ENCODE measurements around the gene CNTNAP2. TPM values are rescaled to one million over a fixed set of nuclear protein-coding genes. Genes with fewer than 3 reads are reported as not detected.

Gene CNTNAP2
- total RNA-seq, 2 donors from 2014 or later = not detected

GRCh38 chr7:146858690-146859089 is 742.1 kb downstream of the CNTNAP2 start:
- H3K9me3 Mint-ChIP-seq = peaks cover 17% of the 10 kb centered on the region
- no peak for ATAC-seq (replicated peaks)
- no peak overlapping the region for H3K4me3 Mint-ChIP-seq
- no peak overlapping the region for H3K27ac Mint-ChIP-seq
- no peaks in the 10 kb centered on the region for H3K4me1 Mint-ChIP-seq
- H3K27me3 Mint-ChIP-seq = no peaks in the 10 kb centered on the region
- H3K36me3 Mint-ChIP-seq (ENCODE audit: low read depth) = no peaks in the 10 kb centered on the region

GRCh38 chr7:146861701-146862100 is 745.1 kb downstream of the CNTNAP2 start:
- H3K4me1 Mint-ChIP-seq = no peaks in the 10 kb centered on the region
- H3K4me3 Mint-ChIP-seq = no peak overlapping the region
- no peaks in the 10 kb centered on the region for H3K27me3 Mint-ChIP-seq

DNA sequence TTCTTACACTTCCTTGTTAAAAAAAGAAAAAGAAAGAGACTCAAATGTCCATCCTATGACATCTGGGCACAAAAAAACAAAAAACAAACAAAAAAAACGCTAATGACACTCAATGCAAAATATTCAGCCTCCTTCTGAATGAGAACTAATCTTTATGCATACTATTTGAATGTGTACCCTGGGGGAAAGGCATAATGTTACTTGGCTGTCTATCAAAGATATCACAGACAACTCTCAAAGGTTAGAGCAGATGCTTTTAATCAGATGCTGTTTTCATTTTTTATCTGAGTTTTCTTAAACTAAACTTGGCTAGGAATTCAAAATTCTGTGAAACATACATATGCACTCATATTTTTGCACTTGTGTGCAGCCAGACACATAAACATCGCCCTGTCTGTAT is 745.8 kb downstream of the CNTNAP2 start:
- no peak for ATAC-seq (replicated peaks)
- Mint-ChIP-seq H3K36me3 (ENCODE audit: low read depth) (no peaks in the 10 kb centered on the region), H3K4me3 (no peak overlapping the region), H3K4me1 (no peaks in the 10 kb centered on the region), H3K27ac (no peak overlapping the region), H3K9me3 (peaks cover 18% of the 10 kb centered on the region), H3K27me3 (no peaks in the 10 kb centered on the region)

More at GRCh38 chr7:146861701-146862100, 745.1 kb downstream of the CNTNAP2 start:
- peaks cover 17% of the 10 kb centered on the region for H3K9me3 Mint-ChIP-seq
- H3K36me3 Mint-ChIP-seq (ENCODE audit: low read depth) = no peaks in the 10 kb centered on the region
- no peak for ATAC-seq (replicated peaks)
- H3K27ac Mint-ChIP-seq = no peak overlapping the region

GRCh38 chr7:146864644-146865043 is 748.0 kb downstream of the CNTNAP2 start:
- Mint-ChIP-seq H3K4me1 (no peaks in the 10 kb centered on the region), H3K36me3 (ENCODE audit: low read depth) (no peaks in the 10 kb centered on the region), H3K4me3 (no peak overlapping the region), H3K9me3 (peaks cover 21% of the 10 kb centered on the region), H3K27ac (no peak overlapping the region), H3K27me3 (no peaks in the 10 kb centered on the region)
- ATAC-seq (replicated peaks) = no peak

DNA sequence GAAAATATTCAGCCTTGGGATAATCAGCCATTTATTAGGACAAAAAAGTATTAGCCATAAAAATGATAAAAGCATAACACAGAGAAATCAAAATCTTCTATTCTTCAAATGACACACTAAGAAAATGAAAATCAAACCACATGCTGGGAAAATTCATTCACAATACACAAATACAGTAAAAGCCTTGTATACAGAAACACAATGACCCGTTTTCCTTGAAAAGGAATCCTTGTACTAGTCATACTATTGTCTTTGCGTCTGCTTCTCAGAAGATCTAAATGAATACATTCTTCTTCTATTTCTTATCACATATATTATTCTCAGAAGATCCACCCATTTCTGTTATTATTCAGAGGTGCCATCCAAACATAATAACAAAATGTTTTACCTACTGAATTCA is 749.1 kb downstream of the CNTNAP2 start:
- Mint-ChIP-seq H3K4me1 (no peaks in the 10 kb centered on the region), H3K4me3 (no peak overlapping the region), H3K27ac (no peak overlapping the region), H3K36me3 (ENCODE audit: low read depth) (no peaks in the 10 kb centered on the region), H3K9me3 (peaks cover 14% of the 10 kb centered on the region), H3K27me3 (no peaks in the 10 kb centered on the region)
- ATAC-seq (replicated peaks) = no peak

GRCh38 chr7:146874722-146875121 is 758.1 kb downstream of the CNTNAP2 start:
- Mint-ChIP-seq H3K36me3 (ENCODE audit: low read depth) (no peaks in the 10 kb centered on the region), H3K4me1 (no peaks in the 10 kb centered on the region), H3K27me3 (no peaks in the 10 kb centered on the region), H3K9me3 (peaks cover 10% of the 10 kb centered on the region), H3K27ac (no peak overlapping the region), H3K4me3 (no peak overlapping the region)
- no peak for ATAC-seq (replicated peaks)

GRCh38 chr7:146875237-146875785 is 758.7 kb downstream of the CNTNAP2 start:
- no peak for ATAC-seq (replicated peaks)
- Mint-ChIP-seq H3K27me3 (no peaks in the 10 kb centered on the region), H3K9me3 (peaks cover 10% of the 10 kb centered on the region), H3K4me1 (no peaks in the 10 kb centered on the region), H3K27ac (no peak overlapping the region), H3K4me3 (no peak overlapping the region), H3K36me3 (ENCODE audit: low read depth) (no peaks in the 10 kb centered on the region)

- Mint-ChIP-seq H3K36me3 (ENCODE audit: low read depth) (no peaks in the 10 kb centered on the region), H3K9me3 (peaks cover 10% of the 10 kb centered on the region), H3K27me3 (no peaks in the 10 kb centered on the region), H3K4me1 (no peaks in the 10 kb centered on the region), H3K27ac (no peak overlapping the region), H3K4me3 (no peak overlapping the region)
- no peak for ATAC-seq (replicated peaks)
These were observed 759.4 kb downstream of the CNTNAP2 start for GRCh38 chr7:146875981-146876380.

GRCh38 chr7:146876411-146876810 is 759.8 kb downstream of the CNTNAP2 start:
- Mint-ChIP-seq H3K27me3 (no peaks in the 10 kb centered on the region), H3K27ac (no peak overlapping the region), H3K4me1 (no peaks in the 10 kb centered on the region), H3K36me3 (ENCODE audit: low read depth) (no peaks in the 10 kb centered on the region), H3K4me3 (no peak overlapping the region), H3K9me3 (peaks cover 10% of the 10 kb centered on the region)
- ATAC-seq (replicated peaks) = no peak

GRCh38 chr7:146878901-146879300 is 762.3 kb downstream of the CNTNAP2 start:
- no peaks in the 10 kb centered on the region for H3K27me3 Mint-ChIP-seq
- no peaks in the 10 kb centered on the region for H3K36me3 Mint-ChIP-seq (ENCODE audit: low read depth)
- peaks cover 10% of the 10 kb centered on the region for H3K9me3 Mint-ChIP-seq
- H3K4me3 Mint-ChIP-seq = no peak overlapping the region
- no peaks in the 10 kb centered on the region for H3K4me1 Mint-ChIP-seq
- H3K27ac Mint-ChIP-seq = no peak overlapping the region
- ATAC-seq (replicated peaks) = no peak

DNA sequence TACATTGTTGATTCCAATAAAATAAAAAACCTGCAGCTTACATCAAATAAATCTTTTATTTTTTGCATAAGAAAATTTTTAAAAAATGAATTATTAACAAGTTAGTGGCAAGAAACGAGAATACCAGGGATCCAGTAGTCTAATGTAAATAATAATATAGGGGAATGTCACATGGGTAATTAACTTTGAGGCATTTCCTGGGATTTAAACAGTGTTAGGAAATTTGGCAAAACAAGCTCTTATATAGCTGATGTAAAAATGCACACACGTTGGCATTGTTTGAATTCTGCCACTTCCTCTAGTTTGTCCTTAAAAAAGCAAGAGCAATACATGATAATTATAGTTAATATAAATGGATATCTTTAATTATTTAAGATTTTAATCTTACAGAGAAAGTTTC is 768.6 kb downstream of the CNTNAP2 start:
- no peaks in the 10 kb centered on the region for H3K4me1 Mint-ChIP-seq
- ATAC-seq (replicated peaks) = no peak
- H3K9me3 Mint-ChIP-seq = peaks cover 11% of the 10 kb centered on the region
- H3K4me3 Mint-ChIP-seq = no peak overlapping the region
- H3K36me3 Mint-ChIP-seq (ENCODE audit: low read depth) = no peaks in the 10 kb centered on the region
- H3K27ac Mint-ChIP-seq = no peak overlapping the region
- H3K27me3 Mint-ChIP-seq = no peaks in the 10 kb centered on the region

- no peaks in the 10 kb centered on the region for H3K36me3 Mint-ChIP-seq (ENCODE audit: low read depth)
- H3K9me3 Mint-ChIP-seq = peaks cover 11% of the 10 kb centered on the region
- H3K4me1 Mint-ChIP-seq = no peaks in the 10 kb centered on the region
- no peaks in the 10 kb centered on the region for H3K27me3 Mint-ChIP-seq
- no peak overlapping the region for H3K27ac Mint-ChIP-seq
- no peak overlapping the region for H3K4me3 Mint-ChIP-seq
- no peak for ATAC-seq (replicated peaks)
These were observed 773.4 kb downstream of the CNTNAP2 start for GRCh38 chr7:146889806-146890555.

DNA sequence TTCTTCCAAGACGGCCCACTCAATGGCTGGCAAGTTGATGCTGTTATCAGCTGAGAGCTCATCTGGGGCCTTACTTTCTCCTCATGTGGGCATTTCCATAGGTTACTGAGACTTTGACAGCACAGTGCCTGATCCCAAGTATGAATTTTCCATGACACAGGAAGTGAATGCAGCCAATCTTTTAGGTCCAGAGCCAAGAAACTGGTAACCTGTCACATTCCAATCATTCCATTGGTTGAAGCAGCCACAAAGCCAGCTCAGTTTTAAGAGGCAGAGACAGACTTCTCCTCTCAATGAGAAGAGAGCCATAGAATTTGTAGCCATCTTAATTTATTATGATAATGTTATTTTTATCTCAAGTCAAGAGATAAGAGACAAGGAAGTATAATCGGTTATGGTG is 775.5 kb downstream of the CNTNAP2 start:
- no peak for ATAC-seq (replicated peaks)
- Mint-ChIP-seq H3K9me3 (peaks cover 4% of the 10 kb centered on the region), H3K4me3 (no peak overlapping the region), H3K4me1 (no peaks in the 10 kb centered on the region), H3K36me3 (ENCODE audit: low read depth) (no peaks in the 10 kb centered on the region), H3K27me3 (no peaks in the 10 kb centered on the region), H3K27ac (no peak overlapping the region)

- ATAC-seq (replicated peaks) = no peak
- H3K27ac Mint-ChIP-seq = no peak overlapping the region
- H3K27me3 Mint-ChIP-seq = no peaks in the 10 kb centered on the region
- no peak overlapping the region for H3K4me3 Mint-ChIP-seq
- H3K4me1 Mint-ChIP-seq = no peaks in the 10 kb centered on the region
- no peaks in the 10 kb centered on the region for H3K36me3 Mint-ChIP-seq (ENCODE audit: low read depth)
- H3K9me3 Mint-ChIP-seq = peaks cover 15% of the 10 kb centered on the region
These were observed 778.3 kb downstream of the CNTNAP2 start for GRCh38 chr7:146894927-146895326.

GRCh38 chr7:146902266-146902665 is 785.7 kb downstream of the CNTNAP2 start:
- Mint-ChIP-seq H3K36me3 (ENCODE audit: low read depth) (no peaks in the 10 kb centered on the region), H3K4me1 (no peaks in the 10 kb centered on the region), H3K27me3 (no peaks in the 10 kb centered on the region), H3K27ac (no peak overlapping the region), H3K4me3 (no peak overlapping the region), H3K9me3 (peaks cover 14% of the 10 kb centered on the region)
- no peak for ATAC-seq (replicated peaks)

Measured in activated T-helper 17 cell treated with anti-CD3 and anti-CD28 coated beads, Interleukin-2, amount 50 U/mL, for 72 hours (primary cell).